ENCODE data around the gene PRR11.

PRR11 gene

DNA sequence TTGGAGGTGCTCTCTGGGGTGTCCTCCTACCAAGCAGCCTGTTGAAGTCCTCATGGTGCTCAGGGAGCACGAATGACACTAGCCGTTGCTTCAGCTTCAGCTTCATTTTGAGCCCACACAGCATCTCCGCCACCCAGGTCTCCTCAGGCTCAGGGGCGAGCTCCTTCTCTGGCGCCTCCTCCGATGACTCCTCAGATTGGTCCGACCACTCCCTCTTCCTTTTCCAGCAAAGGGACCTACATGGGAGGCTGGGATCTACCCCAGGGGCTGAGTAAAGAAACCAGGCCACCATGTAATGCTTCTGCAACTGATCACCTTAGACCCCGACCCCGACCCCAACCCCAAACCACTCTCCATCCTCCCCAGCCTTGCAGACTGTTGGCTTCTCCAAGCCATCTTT lies 25.9 kb downstream of the PRR11 start:
- DNase-seq (ENCODE audit: low read depth): no peak

DNA sequence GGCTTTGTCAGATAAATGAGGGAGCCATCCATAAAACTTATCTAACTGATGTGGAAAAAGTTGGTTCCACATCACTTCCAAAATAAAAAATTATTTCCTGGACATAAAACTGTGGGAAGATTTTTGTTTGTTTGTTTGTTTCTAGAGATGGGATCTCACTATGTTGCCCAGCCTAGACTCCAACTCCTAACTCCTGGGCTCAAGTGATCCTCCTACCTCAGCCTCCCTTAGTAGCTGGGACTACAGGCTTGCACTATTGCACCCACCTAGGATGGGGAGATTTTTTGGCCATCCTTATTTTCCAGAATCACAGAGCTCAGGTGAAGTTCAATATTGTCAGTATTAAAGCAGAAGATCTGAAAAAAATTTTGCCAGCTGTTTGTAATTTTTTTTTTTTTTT lies 30.5 kb downstream of the PRR11 start:
- TF ChIP-seq, protein P1, sequence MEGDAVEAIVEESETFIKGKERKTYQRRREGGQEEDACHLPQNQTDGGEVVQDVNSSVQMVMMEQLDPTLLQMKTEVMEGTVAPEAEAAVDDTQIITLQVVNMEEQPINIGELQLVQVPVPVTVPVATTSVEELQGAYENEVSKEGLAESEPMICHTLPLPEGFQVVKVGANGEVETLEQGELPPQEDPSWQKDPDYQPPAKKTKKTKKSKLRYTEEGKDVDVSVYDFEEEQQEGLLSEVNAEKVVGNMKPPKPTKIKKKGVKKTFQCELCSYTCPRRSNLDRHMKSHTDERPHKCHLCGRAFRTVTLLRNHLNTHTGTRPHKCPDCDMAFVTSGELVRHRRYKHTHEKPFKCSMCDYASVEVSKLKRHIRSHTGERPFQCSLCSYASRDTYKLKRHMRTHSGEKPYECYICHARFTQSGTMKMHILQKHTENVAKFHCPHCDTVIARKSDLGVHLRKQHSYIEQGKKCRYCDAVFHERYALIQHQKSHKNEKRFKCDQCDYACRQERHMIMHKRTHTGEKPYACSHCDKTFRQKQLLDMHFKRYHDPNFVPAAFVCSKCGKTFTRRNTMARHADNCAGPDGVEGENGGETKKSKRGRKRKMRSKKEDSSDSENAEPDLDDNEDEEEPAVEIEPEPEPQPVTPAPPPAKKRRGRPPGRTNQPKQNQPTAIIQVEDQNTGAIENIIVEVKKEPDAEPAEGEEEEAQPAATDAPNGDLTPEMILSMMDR (IDR thresholded peaks at IDR 0.05; ENCODE audit: insufficient read depth, low read depth, low read length, missing control alignments): no peak
- no peak for DNase-seq (ENCODE audit: low read depth)
- H3K4me3 ChIP-seq (ENCODE audit: low read length): no peak overlapping the region

More for the DNA sequence above, 25.9 kb downstream of the PRR11 start:
- no peak overlapping the region for H3K4me3 ChIP-seq (ENCODE audit: low read length)
- TF ChIP-seq, protein P1 (IDR thresholded peaks at IDR 0.05; ENCODE audit: insufficient read depth, low read depth, low read length, missing control alignments): no peak

DNA sequence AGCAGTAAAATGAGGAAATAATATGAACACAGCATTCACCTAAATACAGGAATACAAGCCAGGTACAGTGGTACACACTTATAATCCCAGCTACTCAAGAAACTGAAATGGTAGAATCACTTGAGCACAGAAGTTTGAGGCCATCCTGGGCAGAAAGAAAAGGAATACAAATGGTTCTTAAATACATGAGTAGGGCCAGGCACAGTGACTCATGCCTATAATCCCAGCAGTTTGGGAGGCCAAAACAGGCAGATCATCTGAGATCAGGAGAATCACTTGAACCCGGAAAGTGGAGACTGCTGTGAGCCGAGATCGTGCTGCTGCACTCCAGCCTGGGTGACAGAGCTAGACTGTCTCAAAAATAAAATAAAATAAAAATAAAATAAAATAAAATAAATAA lies 31.3 kb downstream of the PRR11 start:
- TF ChIP-seq, protein P1 (IDR thresholded peaks at IDR 0.05; ENCODE audit: insufficient read depth, low read depth, low read length, missing control alignments): no peak
- H3K4me3 ChIP-seq (ENCODE audit: low read length): no peak overlapping the region
- no peak for DNase-seq (ENCODE audit: low read depth)

DNA sequence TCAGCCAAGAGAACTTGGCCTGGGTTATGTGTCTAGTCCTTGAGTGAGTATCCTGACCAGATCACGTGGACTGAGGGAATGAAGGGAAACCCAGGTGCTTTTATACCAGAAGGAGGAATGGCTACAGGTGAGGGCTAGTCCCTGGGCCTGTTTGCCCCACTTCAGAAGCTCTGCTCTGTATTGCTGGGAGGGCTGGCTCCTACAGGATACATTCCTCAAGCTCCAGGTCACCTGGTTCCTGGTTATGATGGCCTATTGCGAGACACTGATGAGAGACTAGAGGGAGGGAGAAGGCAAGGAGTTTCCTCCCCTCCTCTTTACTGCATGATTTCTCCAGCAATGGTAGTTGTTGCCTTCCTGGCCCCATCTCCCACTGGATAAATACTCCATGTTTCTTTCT lies 35.3 kb downstream of the PRR11 start:
- TF ChIP-seq, protein P1 (IDR thresholded peaks at IDR 0.05; ENCODE audit: insufficient read depth, low read depth, low read length, missing control alignments): no peak
- peak; percentile 50 for DNase-seq (ENCODE audit: low read depth)
- H3K4me3 ChIP-seq (ENCODE audit: low read length): no peak overlapping the region

DNA sequence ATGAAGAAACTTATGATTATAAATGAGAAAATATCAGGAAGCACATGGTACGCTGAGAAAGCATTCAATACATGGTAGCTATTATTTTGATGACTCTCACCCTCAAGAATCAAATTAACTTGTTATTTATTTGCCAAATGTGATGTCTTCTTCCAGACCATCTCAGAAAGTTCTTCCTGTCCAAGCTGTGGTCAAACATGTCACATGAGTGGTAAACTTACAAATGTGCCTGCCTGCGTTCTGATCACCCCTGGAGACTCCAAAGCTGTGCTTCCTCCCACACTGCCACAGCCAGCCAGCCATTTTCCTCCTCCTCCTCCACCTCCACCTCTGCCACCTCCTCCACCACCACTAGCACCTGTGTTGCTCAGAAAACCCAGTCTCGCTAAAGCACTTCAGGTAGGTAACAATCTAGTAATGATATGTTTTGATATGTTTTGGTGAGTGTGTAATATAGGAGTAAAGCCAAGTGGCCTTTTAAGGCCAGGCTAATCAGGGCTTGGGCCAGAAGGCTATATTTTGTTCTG lies 37.9 kb downstream of the PRR11 start:
- TF ChIP-seq, protein P1 (IDR thresholded peaks at IDR 0.05; ENCODE audit: insufficient read depth, low read depth, low read length, missing control alignments): no peak
- no peak overlapping the region for H3K4me3 ChIP-seq (ENCODE audit: low read length)
- no peak for DNase-seq (ENCODE audit: low read depth)

DNA sequence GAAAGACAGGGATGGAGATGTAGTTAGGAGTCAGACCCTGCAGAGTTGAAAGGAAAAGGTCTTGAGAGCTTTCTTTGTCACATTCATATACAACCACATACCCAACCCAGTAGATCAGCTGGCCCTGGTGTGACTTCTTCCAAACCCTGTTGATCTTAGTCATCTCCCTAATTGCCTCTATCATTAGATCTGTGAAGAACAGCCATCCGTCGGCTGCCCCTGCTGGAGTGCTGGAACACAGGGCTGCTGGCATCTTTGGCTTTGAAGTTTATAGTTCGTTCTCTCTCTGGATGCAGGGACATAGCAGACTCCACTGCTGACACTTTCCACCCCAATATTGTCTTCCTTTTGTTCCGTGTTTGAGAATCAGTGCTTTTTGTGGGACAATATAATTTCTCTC lies 43.9 kb downstream of the PRR11 start:
- TF ChIP-seq, protein P1 (IDR thresholded peaks at IDR 0.05; ENCODE audit: insufficient read depth, low read depth, low read length, missing control alignments): no peak
- DNase-seq (ENCODE audit: low read depth): no peak

DNA sequence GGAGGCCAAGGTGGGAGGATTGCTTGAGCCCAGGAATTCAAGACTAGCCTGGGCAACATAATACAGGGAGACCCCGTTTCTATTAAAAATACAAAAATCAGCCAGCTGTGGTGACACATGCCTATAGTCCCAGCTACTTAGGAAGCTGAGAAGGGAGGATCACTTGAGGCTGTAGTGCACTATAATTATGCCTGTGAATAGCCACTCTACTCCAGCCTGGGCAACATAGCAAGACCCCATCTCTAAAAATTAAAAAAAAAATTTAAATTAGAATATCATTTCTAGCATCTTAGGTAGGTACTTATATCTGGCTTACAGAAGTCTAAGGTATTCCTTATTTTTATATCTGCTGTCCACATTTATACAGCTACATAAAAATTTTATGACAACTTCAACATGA lies 46.8 kb downstream of the PRR11 start:
- TF ChIP-seq, protein P1 (IDR thresholded peaks at IDR 0.05; ENCODE audit: insufficient read depth, low read depth, low read length, missing control alignments): no peak
- no peak overlapping the region for H3K4me3 ChIP-seq (ENCODE audit: low read length)
- DNase-seq (ENCODE audit: low read depth): no peak

More for the DNA sequence above, 43.9 kb downstream of the PRR11 start:
- no peak overlapping the region for H3K4me3 ChIP-seq (ENCODE audit: low read length)
